ENCODE results near the gene WSB1. TPM values are rescaled to one million over a fixed set of nuclear protein-coding genes. Genes with fewer than 3 reads are reported as not detected.

The WSB1 gene
- total and polyA plus RNA-seq, 2 of the 8 experiments (the other 6 are each of a cell fraction or from before 2014, with no cell fraction given), result 113 to 140 TPM

DNA sequence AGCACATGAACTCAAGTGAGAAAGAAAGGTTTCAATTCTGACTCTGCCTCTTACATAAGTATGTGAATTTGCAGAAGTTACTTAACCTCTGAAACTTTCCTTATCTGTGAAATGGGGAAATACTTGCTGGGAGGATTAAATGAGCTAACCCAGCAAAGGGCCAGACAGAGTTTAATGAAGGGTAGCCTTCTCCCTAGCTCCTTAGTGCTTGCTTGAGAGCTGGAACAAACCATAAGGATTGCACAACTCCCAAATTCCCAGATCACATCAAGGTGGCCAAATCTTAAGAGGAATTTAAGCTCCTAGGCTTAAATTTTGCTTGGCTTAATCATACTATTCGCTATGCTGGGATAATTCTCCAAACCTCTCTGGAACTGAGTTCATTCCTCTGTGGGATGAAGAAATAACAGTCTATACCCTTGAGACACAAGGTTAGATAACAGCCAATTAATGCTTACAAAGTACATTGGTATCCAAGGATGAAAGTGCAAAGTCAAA is 11.8 kb upstream of the WSB1 start:
- CTCF ChIA-PET (ENCODE audit: partially characterized antibody), result interaction anchor here (1.1 kb wide), 1 partner anchor 44 kb away, joined by 3 read pairs; no protein-coding TSS in a partner anchor
- Histone ChIP-seq H3K23ac (ENCODE audit: insufficient read length) (no peak overlapping the region), H3K56ac (replicated peaks; ENCODE audit: insufficient read length, low read depth, low read length) (no peak overlapping the region), H4K20me1 (replicated peaks in 1 of 2; ENCODE audit: control insufficient read depth in 1 of 2, insufficient read depth in 2 of 2, low read length in 2 of 2) (no peaks in the 10 kb centered on the region), H4K91ac (replicated peaks; ENCODE audit: insufficient read length, low read length) (no peak overlapping the region), H2AFZ (ENCODE audit: low read length) (no peak overlapping the region), H2BK15ac (ENCODE audit: low read length) (no peak overlapping the region), H4K8ac (ENCODE audit: extremely low read depth, insufficient read depth, low read length) (no peak overlapping the region), H3K14ac (ENCODE audit: insufficient read length) (no peak overlapping the region), H3K79me1 (ENCODE audit: low read depth, low read length) (no peaks in the 10 kb centered on the region), H3K18ac (ENCODE audit: extremely low read depth, low read length) (no peak overlapping the region), H3K9me3 (ENCODE audit: insufficient read depth in 2 of 2, low read depth in 1 of 2, low read length in 1 of 2) (no peaks in the 10 kb centered on the region), H4K5ac (ENCODE audit: insufficient read length, low read depth, low read length) (no peak overlapping the region), H2BK5ac (ENCODE audit: low read depth, low read length) (no peak overlapping the region), H3K27me3 (replicated peaks in 1 of 4; ENCODE audit: control insufficient read depth in 3 of 4, extremely low read depth in 1 of 4, insufficient read depth in 3 of 4, low read length in 3 of 4) (no peaks in the 10 kb centered on the region; a peak in 1 of 7 replicates), H3K9ac (replicated peaks in 1 of 4; ENCODE audit: extremely low read depth in 1 of 4, low read depth in 3 of 4, low read length in 3 of 4) (no peak overlapping the region), H2BK12ac (ENCODE audit: low read depth, low read length) (no peak overlapping the region), H3K4me2 (ENCODE audit: insufficient read depth in 1 of 2, low read depth in 2 of 2, low read length in 2 of 2) (no peak overlapping the region), H2AK5ac (ENCODE audit: low read depth, low read length) (no peak overlapping the region), H3K79me2 (ENCODE audit: control insufficient read depth in 1 of 2, insufficient read depth in 2 of 2, low read length in 2 of 2) (no peaks in the 10 kb centered on the region), H2BK120ac (replicated peaks; ENCODE audit: low read depth, low read length) (no peak overlapping the region), H3K4ac (replicated peaks; ENCODE audit: insufficient read length, low read depth, low read length) (no peak overlapping the region), H3K23me2 (ENCODE audit: low read depth, low read length) (no peaks in the 10 kb centered on the region), H2BK20ac (ENCODE audit: low read length) (no peak overlapping the region), H3K36me3 (ENCODE audit: control insufficient read depth in 2 of 4, insufficient read depth in 4 of 4, low read length in 3 of 4) (no peaks in the 10 kb centered on the region), H3K4me3 (ENCODE audit: extremely low read depth in 1 of 4, insufficient read depth in 2 of 4, low read depth in 3 of 4, low read length in 4 of 4) (no peak overlapping the region), H3K27ac (ENCODE audit: low read depth, low read length) (no peak overlapping the region), H3K4me1 (replicated peaks in 1 of 4; ENCODE audit: control insufficient read depth in 3 of 4, insufficient read depth in 4 of 4, low read length in 3 of 4) (peaks cover 0 to 4% (median 0%) of the 10 kb centered on the region in 4 experiments; a peak in 1 of 7 replicates)
- 91% methylated on average over 1 of the region's 1 CpG; no CpG with 5 or more reads in 1 of the 2 experiments for WGBS, 2 experiments (ENCODE audit: extremely low coverage in 1 of 2, insufficient coverage in 1 of 2, insufficient read length in 1 of 2, insufficient replicate concordance in 2 of 2, low coverage in 1 of 2, low lambda C conversion rate in 2 of 2, missing lambda C conversion rate in 1 of 2)
- TF ChIP-seq HDAC6 (IDR thresholded peaks at IDR 0.05; ENCODE audit: low read depth, low read length), result no peak
- no peak for TF ChIP-seq JUND (IDR thresholded peaks at IDR 0.05; ENCODE audit: low read length)
- TF ChIP-seq SRF (IDR thresholded peaks at IDR 0.05; ENCODE audit: low read depth, low read length), result no peak
- TF ChIP-seq POU5F1 (IDR thresholded peaks at IDR 0.05; ENCODE audit: low read depth, low read length), result no peak
- TF ChIP-seq TAF7 (optimal IDR thresholded peaks at IDR 0.05; ENCODE audit: borderline replicate concordance, low read depth, low read length), result no peak
- TF ChIP-seq BCL11A (IDR thresholded peaks at IDR 0.05; ENCODE audit: low read depth in 2 of 2, low read length in 2 of 2), result no peak
- TF ChIP-seq POLR2AphosphoS5 (IDR thresholded peaks at IDR 0.05; ENCODE audit: low read depth, low read length), result no peak
- no peak for TF ChIP-seq TCF12 (IDR thresholded peaks at IDR 0.05; ENCODE audit: low read depth, low read length)
- no peak for TF ChIP-seq CBX5 (IDR thresholded peaks at IDR 0.05; ENCODE audit: low read depth, low read length)
- TF ChIP-seq PHF8 (conservative IDR thresholded peaks at IDR 0.05; ENCODE audit: low read depth, low read length), result no peak
- no peak for TF ChIP-seq BACH1 (IDR thresholded peaks at IDR 0.05; ENCODE audit: low read length)
- TF ChIP-seq KDM1A (IDR thresholded peaks at IDR 0.05; ENCODE audit: borderline replicate concordance, low read length), result no peak
- TF ChIP-seq YY1 (IDR thresholded peaks at IDR 0.05; ENCODE audit: low read depth, low read length), result no peak
- no peak for TF ChIP-seq TBP (IDR thresholded peaks at IDR 0.05; ENCODE audit: low read depth, low read length)
- TF ChIP-seq SP4 (IDR thresholded peaks at IDR 0.05; ENCODE audit: low read length), result no peak
- TF ChIP-seq CEBPB (IDR thresholded peaks at IDR 0.05; ENCODE audit: low read depth, low read length), result no peak
- POLR2A ChIA-PET (ENCODE audit: partially characterized antibody), result interaction anchor here (5.7 kb wide), 1 partner anchor 11 kb away, joined by 46 read pairs; the partner anchor contains the start of gene WSB1
- DNase-seq (ENCODE audit: low read depth in 1 of 2, low spot score in 2 of 2), result no peak
- no peak for FAIRE-seq

Measured in H1 (cell line).